CD14-positive monocyte (primary cell): ENCODE measurements around the gene MAP3K3. TPM values are rescaled to one million over a fixed set of nuclear protein-coding genes. Genes with fewer than 3 reads are reported as not detected.

ENCODE experiments used
- DNase-seq, 3 donors: peaks; one replicate each; pipeline ENCODE4 v3.0.0-alpha.2; 2011 to 2022
- H2AFZ ChIP-seq: 2 replicates; pipeline ENCODE4 v1.6.0; 2012; ENCODE audit warnings: mild to moderate bottlenecking, low read depth, low read length, inconsistent platforms; ENCODE audit not compliant: insufficient read depth, poor library complexity, severe bottlenecking
- H3K27ac ChIP-seq, 2 donors: 1 replicate in 1 of 2; 2 replicates in 1 of 2; pipeline ENCODE4 v1.5.1; 2012 to 2013; ENCODE audit warnings: low read length in 2 of 2, control low read depth in 1 of 2, inconsistent platforms in 1 of 2, low read depth in 1 of 2, mild to moderate bottlenecking in 1 of 2
- H3K27me3 ChIP-seq, 2 donors: one replicate each; pipeline versions ENCODE4 v1.6.0 to v1.6.1; 2011 to 2013; ENCODE audit warnings: low read length in 2 of 2; ENCODE audit not compliant: control insufficient read depth in 2 of 2, insufficient read depth in 2 of 2
- H3K36me3 ChIP-seq, 2 donors: replicated peaks in 1 of 2; 1 replicate in 1 of 2; 2 replicates in 1 of 2; pipeline versions ENCODE4 v1.5.1 to v1.6.1; 2012 to 2013; ENCODE audit warnings: low read length in 2 of 2, control low read depth in 1 of 2, inconsistent platforms in 1 of 2, mild to moderate bottlenecking in 1 of 2; ENCODE audit not compliant: insufficient read depth in 2 of 2, control insufficient read depth in 1 of 2
- H3K4me1 ChIP-seq, 2 donors: 1 replicate in 1 of 2; 2 replicates in 1 of 2; pipeline versions ENCODE4 v1.5.1 to v1.6.1; 2012 to 2013; ENCODE audit warnings: low read length in 2 of 2, control low read depth in 1 of 2, inconsistent platforms in 1 of 2, mild to moderate bottlenecking in 1 of 2, moderate library complexity in 1 of 2; ENCODE audit not compliant: insufficient read depth in 2 of 2, control insufficient read depth in 1 of 2
- H3K4me2 ChIP-seq: replicated peaks from 2 replicates; pipeline ENCODE3; 2012; ENCODE audit warnings: low read length, moderate library complexity, mild to moderate bottlenecking; ENCODE audit not compliant: poor library complexity, severe bottlenecking; ENCODE audit errors: extremely low read depth
- H3K4me3 ChIP-seq, 3 experiments: fragments of 200-600 bp in 1 of 3; sonication (generic) in 1 of 3; replicated peaks in 1 of 3; 1 replicate in 2 of 3; 2 replicates in 1 of 3; pipeline ENCODE4 v1.5.1; 2011 to 2013; ENCODE audit warnings: low read length in 3 of 3, mild to moderate bottlenecking in 3 of 3, control low read depth in 2 of 3, low read depth in 2 of 3, inconsistent platforms in 1 of 3, moderate library complexity in 1 of 3
- H3K79me2 ChIP-seq: 2 replicates; pipeline ENCODE4 v1.6.0; 2012; ENCODE audit warnings: mild to moderate bottlenecking, control low read depth, inconsistent platforms, low read length, moderate library complexity; ENCODE audit not compliant: insufficient read depth
- H3K9ac ChIP-seq: 2 replicates; pipeline ENCODE4 v1.6.0; 2017; ENCODE audit warnings: low read length, mild to moderate bottlenecking; ENCODE audit not compliant: insufficient read depth, poor library complexity, severe bottlenecking
- H3K9me3 ChIP-seq, 2 donors: replicated peaks in 1 of 2; 1 replicate in 1 of 2; 2 replicates in 1 of 2; pipeline versions ENCODE4 v1.5.1 to v1.6.1; 2012 to 2013; ENCODE audit warnings: low read length in 2 of 2, control low read depth in 1 of 2; ENCODE audit not compliant: control insufficient read depth in 1 of 2, insufficient read depth in 1 of 2
- H4K20me1 ChIP-seq: 2 replicates; pipeline ENCODE4 v1.6.0; 2012; ENCODE audit warnings: mild to moderate bottlenecking, low read length, control low read depth, moderate library complexity; ENCODE audit not compliant: insufficient read depth
- H3K27ac Mint-ChIP-seq, 7 donors: one replicate each; pipeline ENCODE4 v1.8.0; 2020; ENCODE audit warnings: mild to moderate bottlenecking in 7 of 7, mixed read lengths in 7 of 7, moderate library complexity in 6 of 7, inconsistent platforms in 2 of 7
- H3K27me3 Mint-ChIP-seq, 3 donors: one replicate each; pipeline ENCODE4 v1.8.0; 2021 to 2022; ENCODE audit warnings: low read depth in 3 of 3, mild to moderate bottlenecking in 3 of 3, mixed read lengths in 3 of 3, moderate library complexity in 3 of 3, inconsistent platforms in 1 of 3
- H3K36me3 Mint-ChIP-seq, 2 donors: one replicate each; pipeline ENCODE4 v1.8.0; 2020; ENCODE audit warnings: mixed read lengths in 2 of 2, inconsistent platforms in 1 of 2, mild to moderate bottlenecking in 1 of 2
- H3K4me1 Mint-ChIP-seq: one replicate; pipeline ENCODE4 v1.8.0; 2020; ENCODE audit warnings: mild to moderate bottlenecking, mixed read lengths
- H3K4me3 Mint-ChIP-seq, 2 donors: one replicate each; pipeline ENCODE4 v1.8.0; 2020; ENCODE audit warnings: mild to moderate bottlenecking in 2 of 2, mixed read lengths in 2 of 2, moderate library complexity in 1 of 2
- H3K9me3 Mint-ChIP-seq, 7 donors: one replicate each; pipeline ENCODE4 v1.8.0; 2020 to 2022; ENCODE audit warnings: mixed read lengths in 7 of 7, mild to moderate bottlenecking in 6 of 7, moderate library complexity in 6 of 7, inconsistent platforms in 2 of 7
- CTCF ChIP-seq: fragments of 200-600 bp; IDR thresholded peaks from one replicate; pipeline ENCODE4 v1.8.0; 2022; ENCODE audit warnings: antibody characterized with exemption, mild to moderate bottlenecking
- WGBS: methylation state at CpG from one replicate; pipeline ENCODE4 v1.1.5; 2013; ENCODE audit warnings: missing lambda C conversion rate; ENCODE audit not compliant: insufficient coverage; 5-methylcytosine and 5-hydroxymethylcytosine counted together
- intact Hi-C, 2 donors: fragments of 100-400 bp; cut with micrococcal nuclease; formaldehyde crosslinking; loops; one replicate each; pipeline versions ENCODE4 v1.15.0 to v1.15.1; 2023
- polyA plus RNA-seq, 3 donors: library from polyadenylated mRNA; depleted of rRNA in 1 of 3; unstranded in 2 of 3; stranded (reverse) in 1 of 3; fragments of 300-500 nt in 2 of 3; fragments of >200 nt in 1 of 3; fragmentation: Illumina TruSeq in 2 of 3; gene quantifications; 1 replicate in 2 of 3; 2 replicates in 1 of 3; pipeline ENCODE4 v1.2.3, GENCODE V29; 2012 to 2021

MAP3K3 gene
- polyA plus RNA-seq, 3 donors = 52.2 to 219 (median 63.6) TPM

GRCh38 chr17:63635787-63636186 lies 13.6 kb downstream of the MAP3K3 start:
- Mint-ChIP-seq H3K27me3 (no peaks in the 10 kb centered on the region), H3K36me3 (peaks cover 75 to 84% of the 10 kb centered on the region in 2 donors), H3K9me3 (no peaks in the 10 kb centered on the region), H3K27ac (peak overlapping the region in 3 of 7 donors; percentile 9 to 82 (median 57)), H3K4me3 (no peak overlapping the region), H3K4me1 (peaks cover 71% of the 10 kb centered on the region)
- Histone ChIP-seq H3K79me2 (peaks cover 76% of the 10 kb centered on the region), H3K4me3 (no peak overlapping the region), H4K20me1 (peaks cover 67% of the 10 kb centered on the region), H3K4me1 (peaks cover 46 to 51% of the 10 kb centered on the region in 2 donors), H3K27me3 (no peaks in the 10 kb centered on the region), H2AFZ (no peak overlapping the region), H3K27ac (peak overlapping the region in 1 of 2 donors; percentile 14), H3K9ac (no peak overlapping the region), H3K36me3 (peaks cover 56 to 80% of the 10 kb centered on the region in 2 donors), H3K4me2 (no peak overlapping the region), H3K9me3 (no peaks in the 10 kb centered on the region)
- 100% methylated on average over 1 of the region's 2 CpGs for WGBS
- DNase-seq = no peak
- intact Hi-C loops = loop anchor here in 1 of 2 donors (2.0 kb wide), 1 partner anchor 15 kb away; no protein-coding TSS in a partner anchor
- TF ChIP-seq CTCF = no peak

- H3K4me1 Mint-ChIP-seq = peaks cover 78% of the 10 kb centered on the region
- H3K27ac ChIP-seq = peak overlapping the region in 1 of 2 donors; percentile 54
- H3K9ac ChIP-seq = no peak overlapping the region
- no peak overlapping the region for H2AFZ ChIP-seq
- H3K27me3 ChIP-seq = no peaks in the 10 kb centered on the region
- intact Hi-C loops = no loop called here
- WGBS = 63% methylated on average over 1 of the region's 1 CpG
- H4K20me1 ChIP-seq = peaks cover 34% of the 10 kb centered on the region
- no peak for DNase-seq
- no peak overlapping the region for H3K4me3 ChIP-seq
- no peak overlapping the region for H3K4me2 ChIP-seq
- no peak for TF ChIP-seq CTCF
- no peaks in the 10 kb centered on the region for H3K27me3 Mint-ChIP-seq
- peaks cover 69% of the 10 kb centered on the region for H3K79me2 ChIP-seq
- peaks cover 59 to 78% of the 10 kb centered on the region in 2 donors for H3K36me3 Mint-ChIP-seq
- peaks cover 64 to 65% of the 10 kb centered on the region in 2 donors for H3K4me1 ChIP-seq
- H3K4me3 Mint-ChIP-seq = no peak overlapping the region
- H3K9me3 Mint-ChIP-seq = no peaks in the 10 kb centered on the region
- H3K9me3 ChIP-seq = no peaks in the 10 kb centered on the region
- H3K36me3 ChIP-seq = peaks cover 45 to 49% of the 10 kb centered on the region in 2 donors
- H3K27ac Mint-ChIP-seq = peak overlapping the region in 5 of 7 donors; percentile 19 to 84 (median 27)
Observed at GRCh38 chr17:63639125-63639524, 16.9 kb downstream of the MAP3K3 start.
